SK-N-SH (cell line): ENCODE results near the gene USP36. TPM values are rescaled to one million over a fixed set of nuclear protein-coding genes. Genes with fewer than 3 reads are reported as not detected.
A peak's percentile ranks its signal among the peaks of the same experiment; 100 is the strongest.

Source experiments
- CTCF ChIA-PET: fragments of 300-600, 350-600 bp; formaldehyde crosslinking; extraction: SDS; loops from one replicate; lab custom pipeline; 2021; lab: Yijun Ruan, JAX
- POLR2A ChIA-PET: fragments of 350-600 bp; sonication (Branson Sonifier 250); formaldehyde crosslinking; extraction: SDS; loops from one replicate; lab custom pipeline; 2020; ENCODE audit warnings: antibody characterized with exemption, inconsistent platforms; lab: Yijun Ruan, JAX
- DNase-seq: peaks from one replicate; pipeline ENCODE4 v3.0.0; 2012
- H2AFZ ChIP-seq: fragments of 200-600 bp; sonication (generic); 2 replicates; pipeline ENCODE4 v1.8.1; 2016; ENCODE audit warnings: antibody characterized with exemption, mild to moderate bottlenecking, low read depth
- H3F3A ChIP-seq: fragments of 200-600 bp; sonication (generic); replicated peaks from 2 replicates; pipeline ENCODE3; 2016; ENCODE audit warnings: antibody characterized with exemption, mild to moderate bottlenecking; ENCODE audit not compliant: insufficient read depth
- H3K27ac ChIP-seq, 2 experiments: fragments of 200-500 bp in 1 of 2; fragments of 200-600 bp in 1 of 2; sonication (Bioruptor generic) in 1 of 2; sonication (generic), shearing (Covaris generic) in 1 of 2; 2 replicates each; pipeline versions ENCODE4 v1.5.1 to v1.6.1; 2014 to 2016; ENCODE audit warnings: low read depth in 2 of 2, inconsistent platforms in 1 of 2, low read length in 1 of 2, mild to moderate bottlenecking in 1 of 2, mixed read lengths in 1 of 2
- H3K27me3 ChIP-seq: fragments of 200-600 bp; sonication (generic), shearing (Covaris generic); 2 replicates; pipeline ENCODE4 v1.6.1; 2016; ENCODE audit warnings: mixed run types; ENCODE audit not compliant: insufficient read depth
- H3K36me3 ChIP-seq, 2 experiments: fragments of 200-500 bp in 1 of 2; fragments of 200-600 bp in 1 of 2; sonication (Bioruptor generic) in 1 of 2; sonication (generic) in 1 of 2; replicated peaks in 1 of 2; 2 replicates each; pipeline versions ENCODE3 to v1.5.1; 2014 to 2016; ENCODE audit warnings: low read length in 1 of 2, mild to moderate bottlenecking in 1 of 2; ENCODE audit not compliant: insufficient read depth in 2 of 2, control insufficient read depth in 1 of 2
- H3K4me1 ChIP-seq, 2 experiments: fragments of 200-500 bp in 1 of 2; fragments of 200-600 bp in 1 of 2; sonication (Bioruptor generic) in 1 of 2; sonication (generic), shearing (Covaris generic) in 1 of 2; 2 replicates each; pipeline versions ENCODE4 v1.5.1 to v1.6.1; 2014 to 2016; ENCODE audit warnings: low read depth in 1 of 2, low read length in 1 of 2, mixed run types in 1 of 2; ENCODE audit not compliant: insufficient read depth in 2 of 2, control insufficient read depth in 1 of 2
- H3K4me2 ChIP-seq: fragments of 200-600 bp; sonication (generic), shearing (Covaris generic); 2 replicates; pipeline ENCODE4 v1.6.1; 2017; ENCODE audit warnings: mixed run types
- H3K4me3 ChIP-seq, 2 experiments: fragments of 200-500 bp in 1 of 2; fragments of 200-600 bp in 1 of 2; sonication (Bioruptor generic) in 1 of 2; sonication (generic), shearing (Covaris generic) in 1 of 2; 2 replicates each; pipeline versions ENCODE4 v1.5.1 to v1.8.1; 2014 to 2016; ENCODE audit warnings: low read depth in 2 of 2, inconsistent platforms in 1 of 2, low read length in 1 of 2, mild to moderate bottlenecking in 1 of 2, mixed read lengths in 1 of 2, moderate library complexity in 1 of 2
- H3K79me2 ChIP-seq: fragments of 200-600 bp; sonication (generic); 2 replicates; pipeline ENCODE4 v1.8.1; 2017; ENCODE audit warnings: mild to moderate bottlenecking; ENCODE audit not compliant: insufficient read depth
- H3K9ac ChIP-seq: fragments of 200-600 bp; sonication (generic); 2 replicates; pipeline ENCODE4 v1.6.1; 2017; ENCODE audit warnings: mixed run types
- H3K9me2 ChIP-seq: fragments of 200-600 bp; sonication (generic); 2 replicates; pipeline ENCODE4 v1.6.1; 2017; ENCODE audit warnings: mixed run types
- H3K9me3 ChIP-seq: fragments of 200-600 bp; sonication (generic); 2 replicates; pipeline ENCODE4 v1.6.1; 2017; ENCODE audit warnings: mixed run types, mild to moderate bottlenecking, moderate library complexity
- H4K20me1 ChIP-seq: fragments of 200-600 bp; sonication (generic); 2 replicates; pipeline ENCODE4 v1.6.1; 2017; ENCODE audit warnings: mild to moderate bottlenecking, mixed run types; ENCODE audit not compliant: insufficient read depth
- EP300 ChIP-seq, 2 experiments: IDR thresholded peaks; 2 replicates each; pipeline versions ENCODE4 v1.4.0 to v1.6.1; 2012; ENCODE audit warnings: borderline replicate concordance in 1 of 2, low read depth in 1 of 2, low read length in 1 of 2
- EZH2phosphoT487 ChIP-seq: fragments of 200-600 bp; sonication (generic); IDR thresholded peaks from 2 replicates; pipeline ENCODE4 v1.6.1; 2017; ENCODE audit warnings: low read depth, mixed run types, mild to moderate bottlenecking, antibody characterized with exemption, moderate library complexity, borderline replicate concordance
- FOXJ3 ChIP-seq: sonication (generic); formaldehyde crosslinking; IDR thresholded peaks from 2 replicates; pipeline ENCODE4 v1.5.1; 2020; ENCODE audit warnings: mild to moderate bottlenecking, missing genetic modification reagents
- MXI1 ChIP-seq: IDR thresholded peaks from 2 replicates; pipeline ENCODE4 v1.6.1; 2012; ENCODE audit warnings: mild to moderate bottlenecking, low read depth, low read length, improper control_type of control experiment
- NRF1 ChIP-seq: IDR thresholded peaks from 2 replicates; pipeline ENCODE4 v1.6.1; 2012; ENCODE audit warnings: low read depth, mild to moderate bottlenecking, low read length
- POLR2AphosphoS5 ChIP-seq: IDR thresholded peaks from 2 replicates; pipeline ENCODE4 v1.6.1; 2012; ENCODE audit warnings: low read depth, low read length
- RFX5 ChIP-seq: IDR thresholded peaks from 2 replicates; pipeline ENCODE4 v1.6.1; 2012; ENCODE audit warnings: mild to moderate bottlenecking, improper control_type of control experiment, low read length
- SIN3A ChIP-seq: IDR thresholded peaks from 2 replicates; pipeline ENCODE4 v1.6.1; 2012; ENCODE audit warnings: low read depth, mild to moderate bottlenecking, low read length, moderate library complexity, borderline replicate concordance
- TAF1 ChIP-seq: IDR thresholded peaks from 2 replicates; pipeline ENCODE4 v1.6.1; 2012; ENCODE audit warnings: low read depth, mild to moderate bottlenecking, low read length, moderate library complexity, borderline replicate concordance
- TEAD4 ChIP-seq: IDR thresholded peaks from 2 replicates; pipeline ENCODE4 v1.4.0; 2012; ENCODE audit warnings: mild to moderate bottlenecking, borderline replicate concordance; ENCODE audit not compliant: insufficient read depth
- WGBS: methylation state at CpG from one replicate; pipeline ENCODE4 v1.1.6; 2017; ENCODE audit warnings: low lambda C conversion rate; 5-methylcytosine and 5-hydroxymethylcytosine counted together
- polyA plus RNA-seq, 3 experiments: library from polyadenylated mRNA; depleted of rRNA; stranded (reverse); fragments of >200 nt; gene quantifications; 2 replicates each; pipeline ENCODE4 v1.2.3, GENCODE V29; 2012
- TF ChIP-seq, protein P1 (sequence below): IDR thresholded peaks from 2 replicates; pipeline ENCODE4 v1.6.1; 2012; ENCODE audit warnings: mild to moderate bottlenecking, low read depth, low read length, moderate library complexity
- TF ChIP-seq, protein P2 (sequence below): IDR thresholded peaks from 2 replicates; pipeline ENCODE4; 2012

Gene USP36
- polyA plus RNA-seq, 1 of the 3 experiments (the other 2 are of a cell fraction), result 34.6 TPM

DNA sequence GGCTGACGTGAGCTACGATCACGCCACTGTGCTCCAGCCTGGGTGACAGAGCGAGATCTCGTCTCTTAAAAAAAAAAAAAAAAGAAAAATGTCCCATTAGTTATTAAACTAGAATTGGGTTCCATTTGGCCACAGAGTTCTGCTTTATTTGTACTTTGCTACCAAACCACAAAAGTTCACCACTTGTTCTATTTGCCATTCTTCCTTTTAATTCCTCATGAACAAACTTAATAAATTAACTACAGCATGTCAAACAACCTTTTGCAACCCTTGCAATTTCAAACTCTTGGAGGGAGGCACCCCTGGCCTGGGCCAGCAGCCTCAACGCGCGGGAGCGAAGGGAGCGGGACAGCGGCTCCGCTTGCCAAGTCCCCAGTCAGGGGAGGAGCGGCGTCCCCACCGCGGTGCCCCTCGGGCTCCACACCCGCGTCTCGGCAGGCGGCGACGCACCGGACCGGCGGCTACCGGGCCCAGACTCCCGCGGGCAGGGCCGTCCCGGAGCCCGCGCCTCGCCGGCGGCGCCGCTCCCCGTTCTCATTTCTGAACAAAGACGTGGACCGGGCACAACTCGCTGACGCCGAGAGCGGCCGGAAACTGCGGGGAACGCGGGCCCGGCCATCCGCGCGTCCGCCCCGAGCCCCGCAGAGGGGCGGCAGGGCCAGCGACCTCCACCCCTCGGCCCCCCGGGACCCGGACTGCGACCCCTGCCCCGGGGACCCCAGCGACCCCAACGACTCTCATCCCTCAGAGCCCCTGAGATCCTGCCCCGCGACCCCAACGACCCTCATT, 59.3 kb downstream of the USP36 start:
- H3K4me2 ChIP-seq, result peak overlapping the region; percentile 84
- peaks cover 56% of the 10 kb centered on the region for H3K79me2 ChIP-seq
- H3K9me3 ChIP-seq, result no peaks in the 10 kb centered on the region
- peaks cover 0 to 3% of the 10 kb centered on the region in 2 experiments; a peak in 1 of 4 replicates for H3K4me1 ChIP-seq
- no peaks in the 10 kb centered on the region for H3K27me3 ChIP-seq
- H3K9ac ChIP-seq, result peak overlapping the region; percentile 84
- CTCF ChIA-PET, result interaction anchor here (1.0 to 1.7 kb wide), 6 partner anchors 10 to 421 kb away, joined by 3 to 8 read pairs (median 4); no protein-coding TSS in a partner anchor
- peaks cover 17% of the 10 kb centered on the region for H3F3A ChIP-seq
- TF ChIP-seq NRF1, result no peak
- TF ChIP-seq FOXJ3 (CRISPR knock-in tag), result no peak
- TF ChIP-seq TEAD4, result no peak
- no peak for TF ChIP-seq EZH2phosphoT487
- no peak for TF ChIP-seq POLR2AphosphoS5
- TF ChIP-seq TAF1, result 0 out of 2 replicates have a peak, but pooled peaks have one; percentile 36
- TF ChIP-seq RFX5, result no peak
- TF ChIP-seq, protein P1, sequence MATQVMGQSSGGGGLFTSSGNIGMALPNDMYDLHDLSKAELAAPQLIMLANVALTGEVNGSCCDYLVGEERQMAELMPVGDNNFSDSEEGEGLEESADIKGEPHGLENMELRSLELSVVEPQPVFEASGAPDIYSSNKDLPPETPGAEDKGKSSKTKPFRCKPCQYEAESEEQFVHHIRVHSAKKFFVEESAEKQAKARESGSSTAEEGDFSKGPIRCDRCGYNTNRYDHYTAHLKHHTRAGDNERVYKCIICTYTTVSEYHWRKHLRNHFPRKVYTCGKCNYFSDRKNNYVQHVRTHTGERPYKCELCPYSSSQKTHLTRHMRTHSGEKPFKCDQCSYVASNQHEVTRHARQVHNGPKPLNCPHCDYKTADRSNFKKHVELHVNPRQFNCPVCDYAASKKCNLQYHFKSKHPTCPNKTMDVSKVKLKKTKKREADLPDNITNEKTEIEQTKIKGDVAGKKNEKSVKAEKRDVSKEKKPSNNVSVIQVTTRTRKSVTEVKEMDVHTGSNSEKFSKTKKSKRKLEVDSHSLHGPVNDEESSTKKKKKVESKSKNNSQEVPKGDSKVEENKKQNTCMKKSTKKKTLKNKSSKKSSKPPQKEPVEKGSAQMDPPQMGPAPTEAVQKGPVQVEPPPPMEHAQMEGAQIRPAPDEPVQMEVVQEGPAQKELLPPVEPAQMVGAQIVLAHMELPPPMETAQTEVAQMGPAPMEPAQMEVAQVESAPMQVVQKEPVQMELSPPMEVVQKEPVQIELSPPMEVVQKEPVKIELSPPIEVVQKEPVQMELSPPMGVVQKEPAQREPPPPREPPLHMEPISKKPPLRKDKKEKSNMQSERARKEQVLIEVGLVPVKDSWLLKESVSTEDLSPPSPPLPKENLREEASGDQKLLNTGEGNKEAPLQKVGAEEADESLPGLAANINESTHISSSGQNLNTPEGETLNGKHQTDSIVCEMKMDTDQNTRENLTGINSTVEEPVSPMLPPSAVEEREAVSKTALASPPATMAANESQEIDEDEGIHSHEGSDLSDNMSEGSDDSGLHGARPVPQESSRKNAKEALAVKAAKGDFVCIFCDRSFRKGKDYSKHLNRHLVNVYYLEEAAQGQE, result no peak
- TF ChIP-seq, protein P2, sequence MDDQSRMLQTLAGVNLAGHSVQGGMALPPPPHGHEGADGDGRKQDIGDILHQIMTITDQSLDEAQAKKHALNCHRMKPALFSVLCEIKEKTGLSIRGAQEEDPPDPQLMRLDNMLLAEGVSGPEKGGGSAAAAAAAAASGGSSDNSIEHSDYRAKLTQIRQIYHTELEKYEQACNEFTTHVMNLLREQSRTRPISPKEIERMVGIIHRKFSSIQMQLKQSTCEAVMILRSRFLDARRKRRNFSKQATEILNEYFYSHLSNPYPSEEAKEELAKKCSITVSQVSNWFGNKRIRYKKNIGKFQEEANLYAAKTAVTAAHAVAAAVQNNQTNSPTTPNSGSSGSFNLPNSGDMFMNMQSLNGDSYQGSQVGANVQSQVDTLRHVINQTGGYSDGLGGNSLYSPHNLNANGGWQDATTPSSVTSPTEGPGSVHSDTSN, result no peak
- TF ChIP-seq MXI1, result peak; percentile 55
- TF ChIP-seq EP300 (IDR thresholded peaks at IDR 0.05; ENCODE audit: borderline replicate concordance in 1 of 2, low read depth in 1 of 2, low read length in 1 of 2), result no peak
- no peak for TF ChIP-seq SIN3A
- TF ChIP-seq, all 33 proteins: peak for 2
- no peaks in the 10 kb centered on the region for H3K9me2 ChIP-seq
- peak overlapping the region; percentile 63 to 83 for H3K4me3 ChIP-seq
- H4K20me1 ChIP-seq, result peaks cover 10% of the 10 kb centered on the region
- POLR2A ChIA-PET, result interaction anchor here (0.9 to 1.8 kb wide), 3 partner anchors 12 to 518 kb away, joined by 3 to 11 read pairs (median 3); no protein-coding TSS in a partner anchor
- WGBS, result 5% methylated on average over 28 of the region's 68 CpGs
- peak overlapping the region; percentile 47 for H2AFZ ChIP-seq
- peak; percentile 75 for DNase-seq
- peak overlapping the region; percentile 53 to 54 for H3K27ac ChIP-seq
- no peaks in the 10 kb centered on the region for H3K36me3 ChIP-seq
